ENCODE results near the gene CFAP73.

CFAP73 gene

DNA sequence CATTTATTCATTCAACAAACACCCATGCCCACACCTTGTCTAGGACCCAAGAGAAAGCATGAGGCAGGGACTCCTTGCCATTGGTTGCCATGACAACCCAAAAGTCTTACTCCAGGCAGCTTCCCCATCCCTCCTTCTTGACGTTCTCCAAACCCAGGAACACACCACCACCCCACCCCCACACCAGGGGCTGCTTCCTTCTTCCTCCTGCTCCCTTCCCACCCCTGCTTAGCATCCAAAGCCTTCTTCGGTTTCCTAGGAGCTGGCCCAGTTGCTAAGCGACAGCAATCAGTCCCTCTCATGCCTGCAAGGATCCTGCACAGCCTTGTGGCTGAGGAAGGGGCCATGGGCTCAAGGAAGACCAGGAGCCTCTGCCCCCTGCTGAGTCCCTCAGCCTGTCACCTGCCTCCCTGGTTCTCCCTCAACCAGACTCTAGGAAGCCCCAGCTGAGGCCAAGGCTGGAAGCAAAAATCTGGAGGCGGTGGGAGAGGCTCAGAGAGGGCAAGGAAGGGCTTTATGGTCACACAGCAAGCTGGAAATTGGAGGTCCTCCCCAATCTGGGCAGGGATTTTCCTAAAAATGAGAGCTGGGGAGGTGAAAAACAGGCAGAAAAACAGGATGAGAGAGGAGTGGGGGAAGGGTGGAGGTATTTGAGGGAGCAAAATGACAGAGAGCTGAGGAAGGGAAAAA lies 29.4 kb upstream of the CFAP73 start:
- DNase-seq (ENCODE audit: low spot score) (no peak), FAIRE-seq (no peak)

DNA sequence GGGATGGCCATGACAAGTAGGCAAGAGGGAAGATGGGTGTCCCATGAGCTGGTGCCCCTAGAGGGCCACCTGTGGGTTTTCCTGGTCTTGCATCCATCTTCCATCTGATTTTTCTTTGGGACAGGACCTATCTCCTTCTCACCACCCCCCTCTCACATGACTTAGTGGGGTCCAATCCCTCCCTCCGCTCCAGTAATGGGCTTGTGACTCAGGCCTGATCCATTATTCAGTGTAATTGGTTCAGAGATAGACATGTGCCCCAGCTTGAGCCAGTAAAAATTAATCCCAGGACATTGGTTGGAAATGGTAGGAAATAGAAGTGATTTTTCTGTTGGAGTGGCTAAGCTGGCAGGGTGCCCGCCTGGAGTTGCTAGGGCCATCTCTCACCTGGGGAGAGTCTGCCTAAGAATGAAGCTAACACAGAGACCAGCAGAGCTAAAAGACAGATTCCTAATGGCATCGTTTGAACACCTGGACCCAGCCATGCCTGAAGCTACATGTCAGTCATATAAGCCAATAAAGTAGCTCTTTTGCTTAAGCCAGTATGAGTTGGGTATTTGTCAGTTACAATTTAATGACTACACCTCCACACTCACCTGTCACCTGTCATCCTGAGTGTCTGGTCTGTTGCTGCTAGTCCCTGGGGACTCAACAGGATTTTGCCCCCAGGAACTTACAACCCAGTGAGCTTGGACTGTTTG lies 28.7 kb upstream of the CFAP73 start:
- DNase-seq (ENCODE audit: low spot score) (no peak), FAIRE-seq (no peak)

DNA sequence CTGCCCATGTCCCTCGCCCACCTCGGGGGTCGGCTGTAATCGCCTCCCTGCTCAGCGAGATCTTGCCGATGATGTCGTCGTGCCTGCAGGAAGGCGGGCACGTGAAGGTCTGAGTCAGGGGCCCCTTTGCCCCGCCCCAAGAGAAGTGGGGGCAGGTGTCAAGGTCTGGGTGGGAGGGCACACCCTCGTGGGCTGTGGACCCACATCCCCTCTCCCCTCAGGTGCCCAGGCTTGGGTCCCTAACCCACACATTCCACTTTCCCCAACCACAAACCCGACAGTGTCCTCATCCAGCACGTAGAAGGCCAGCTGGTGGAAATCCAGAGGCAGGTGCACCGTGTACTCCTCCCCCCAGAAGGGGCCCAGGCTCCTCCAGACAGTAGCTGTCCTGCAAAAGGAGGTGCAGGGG lies 21.7 kb upstream of the CFAP73 start:
- FAIRE-seq (no peak), DNase-seq (ENCODE audit: low spot score) (no peak)

DNA sequence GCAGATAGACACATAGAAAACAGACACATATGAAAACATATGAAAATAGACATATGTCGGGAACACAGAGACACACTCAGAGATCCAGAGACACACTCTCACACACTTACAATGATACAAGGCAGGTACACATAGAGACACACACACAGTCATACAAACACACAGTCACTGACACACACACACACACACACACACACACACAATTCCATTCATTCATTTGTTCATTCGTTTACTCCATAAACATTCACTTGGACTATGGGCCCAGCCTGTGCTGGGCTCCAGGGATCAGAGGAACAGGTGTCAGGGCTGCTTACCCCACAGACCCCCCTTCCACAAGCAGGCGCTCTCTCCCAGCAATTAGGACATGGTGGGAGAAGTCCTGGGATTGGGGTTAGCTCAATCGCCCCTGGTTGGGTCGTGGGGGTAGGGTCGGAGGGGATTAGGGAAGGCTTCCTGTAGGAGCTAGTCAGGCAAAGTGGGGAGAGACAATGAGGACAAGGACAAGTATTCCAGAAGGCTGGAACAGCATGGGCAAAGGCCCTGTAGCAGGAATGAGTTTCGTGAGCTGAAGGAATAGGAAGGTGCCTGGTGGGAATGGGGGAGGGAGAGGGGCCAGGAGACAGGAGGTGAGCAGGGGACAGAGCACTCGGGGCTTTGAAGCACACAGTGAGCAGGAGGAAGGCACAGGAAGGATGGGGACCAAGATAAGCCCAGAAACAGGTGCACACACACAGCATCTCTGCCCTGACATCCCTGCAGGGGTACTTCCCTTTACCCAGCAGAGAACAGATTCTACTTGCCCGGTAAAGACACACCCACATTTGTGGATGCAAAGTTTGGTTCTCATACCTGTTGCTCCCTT lies 20.5 kb upstream of the CFAP73 start:
- FAIRE-seq, result no peak
- DNase-seq (ENCODE audit: low spot score), result no peak

DNA sequence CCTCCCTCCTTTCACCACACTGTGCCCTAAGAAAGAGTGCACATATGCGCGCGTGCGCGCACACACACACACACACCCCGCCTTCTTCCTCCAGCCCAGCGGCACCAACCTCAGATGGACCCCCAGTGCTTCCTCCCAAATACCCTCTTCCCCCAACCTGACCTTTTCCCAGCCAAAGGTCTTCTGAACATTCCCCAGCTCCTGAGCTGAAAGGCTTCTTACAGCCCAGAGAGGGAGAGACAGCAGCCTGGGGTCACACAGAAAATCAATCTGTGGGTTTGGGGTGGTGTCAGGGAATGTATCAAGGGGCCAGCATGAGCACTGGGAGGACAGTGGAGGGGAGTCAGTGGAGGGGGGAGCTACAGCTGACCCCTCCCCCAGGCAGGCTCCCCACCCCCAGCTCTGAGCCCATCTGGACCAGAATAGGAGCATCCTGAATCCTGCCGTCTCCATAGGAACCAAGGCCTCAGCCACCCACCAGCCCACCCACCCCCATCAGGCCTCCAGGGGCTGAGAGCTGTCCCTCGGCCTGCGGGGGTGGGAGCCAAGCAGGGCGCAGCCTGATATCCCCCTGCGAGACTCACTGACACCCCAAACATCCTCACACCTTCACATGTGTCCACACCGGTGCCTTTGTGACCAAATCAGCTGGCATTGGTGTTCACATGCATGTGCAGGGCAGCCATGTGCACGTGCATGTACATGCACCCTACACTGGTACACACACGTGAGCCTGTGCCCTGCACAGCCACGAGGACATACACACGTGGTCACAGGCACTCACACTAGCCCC lies 19.7 kb upstream of the CFAP73 start:
- FAIRE-seq (no peak), DNase-seq (ENCODE audit: low spot score) (no peak)

DNA sequence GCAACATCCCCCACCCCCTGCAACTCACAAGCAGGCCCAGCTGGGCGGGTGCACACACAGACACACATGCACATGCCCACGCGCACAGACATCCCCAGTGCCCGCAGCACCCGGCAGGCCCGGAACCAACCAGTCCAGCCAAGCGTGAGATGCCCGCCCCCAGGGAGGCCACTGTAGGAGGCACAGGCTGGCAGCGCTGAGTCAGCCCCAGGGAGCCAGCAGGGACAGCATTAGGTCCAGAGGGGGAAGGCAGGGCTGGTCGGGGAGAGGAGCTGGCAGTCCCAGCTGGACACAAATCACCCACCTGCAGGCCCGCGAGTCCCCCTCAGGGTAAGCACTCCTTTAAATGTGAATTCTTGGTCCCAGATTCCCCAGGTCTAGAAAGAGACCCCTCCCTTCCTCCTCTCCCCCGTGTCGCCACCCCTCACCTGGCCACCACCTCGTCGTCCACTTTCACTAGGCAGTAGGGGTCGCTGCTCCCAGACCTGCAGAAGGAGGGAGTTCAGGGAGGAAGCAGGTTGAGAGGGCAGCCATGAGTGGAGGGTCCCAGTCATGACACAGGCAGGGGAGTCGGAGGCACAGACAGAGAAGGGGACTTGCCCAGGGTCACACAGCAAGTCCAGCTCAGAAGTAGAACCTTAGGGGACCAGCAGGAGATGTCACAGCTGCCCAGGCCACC lies 18.9 kb upstream of the CFAP73 start:
- FAIRE-seq, result peak; percentile 67

DNA sequence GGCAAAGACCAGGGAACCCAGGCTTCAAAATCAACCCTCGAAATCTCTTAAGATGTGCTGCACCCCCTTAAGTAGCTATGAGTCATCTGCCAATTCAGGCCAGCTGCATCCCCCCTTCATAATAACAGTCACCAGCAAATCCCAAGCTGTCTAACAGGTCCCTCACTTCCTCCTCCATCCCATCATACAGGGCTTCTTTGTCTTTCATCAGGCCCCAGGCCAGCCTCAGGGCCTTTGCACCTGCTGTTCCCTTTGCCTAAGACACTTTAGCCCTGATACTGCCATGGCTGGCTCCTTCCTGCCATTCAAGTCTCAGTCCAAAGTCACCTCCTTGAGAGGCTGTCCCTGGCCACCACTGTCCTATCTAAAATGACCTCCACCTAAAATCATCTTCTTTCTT lies 18.0 kb upstream of the CFAP73 start:
- DNase-seq (ENCODE audit: low spot score) (no peak), FAIRE-seq (no peak)

More for the DNA sequence above, 18.9 kb upstream of the CFAP73 start:
- DNase-seq (ENCODE audit: low spot score), result peak; percentile 77

DNA sequence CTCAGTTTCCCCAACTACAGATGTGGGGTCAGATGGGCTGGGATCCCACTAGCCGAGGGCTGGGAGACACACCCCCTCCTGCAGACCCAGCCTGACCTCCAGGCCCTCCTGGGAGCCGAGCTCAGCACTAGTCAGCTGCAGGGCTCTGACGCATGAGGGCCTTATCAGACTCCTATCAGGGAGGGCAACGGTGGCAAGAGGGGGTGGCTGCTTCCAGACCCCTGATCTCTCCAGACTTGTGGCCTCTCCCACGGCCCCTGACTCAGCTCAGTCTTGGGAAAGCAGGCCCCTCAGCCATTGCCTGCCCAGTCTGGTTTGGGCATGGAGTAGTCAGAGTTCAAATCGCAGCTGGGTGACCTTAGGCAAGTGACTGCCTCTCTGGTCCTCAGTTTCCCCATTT lies 16.5 kb upstream of the CFAP73 start:
- no peak for FAIRE-seq

DNA sequence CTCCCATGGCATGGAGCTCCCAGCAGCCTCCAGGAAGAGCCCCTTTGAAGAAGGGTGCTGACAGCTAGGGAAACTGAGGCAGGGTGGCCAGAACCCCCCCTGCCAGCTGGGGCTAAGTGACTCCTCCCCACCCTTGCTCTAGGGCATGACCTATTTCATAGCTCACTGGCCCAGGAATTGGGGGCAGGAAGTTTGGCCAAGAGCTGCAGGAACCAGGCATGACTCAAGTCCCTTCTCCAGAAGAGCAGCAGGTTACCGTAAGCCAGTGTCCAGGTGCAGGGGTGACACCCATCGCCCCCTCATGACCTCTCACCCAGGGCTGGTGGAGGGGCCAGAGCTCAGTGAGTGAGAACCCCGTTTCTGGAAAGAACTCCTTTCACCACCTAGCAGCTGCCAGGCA lies 15.9 kb upstream of the CFAP73 start:
- DNase-seq (ENCODE audit: low spot score) (peak; percentile 18), FAIRE-seq (no peak)

More for the DNA sequence above, 16.5 kb upstream of the CFAP73 start:
- peak; percentile 35 for DNase-seq (ENCODE audit: low spot score)

DNA sequence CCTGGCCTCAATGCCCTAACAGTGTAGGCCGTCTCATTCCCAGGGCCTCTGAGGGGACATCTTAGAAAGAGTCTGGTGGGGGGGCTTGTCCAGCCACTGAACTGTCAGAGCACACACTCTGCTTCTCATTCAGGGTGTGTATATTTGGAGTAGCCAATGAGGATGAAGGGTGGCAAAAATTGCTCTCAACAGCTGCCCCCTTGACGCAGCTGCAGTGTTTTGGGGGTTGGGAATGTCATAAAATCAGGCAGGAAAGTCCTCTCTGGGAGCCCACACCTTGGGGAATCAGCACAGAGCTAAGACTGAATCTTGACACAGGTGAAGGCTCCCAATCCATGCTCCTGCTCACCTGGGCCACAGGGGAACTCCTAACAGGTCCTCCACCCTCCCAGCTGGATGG lies 15.5 kb upstream of the CFAP73 start:
- no peak for FAIRE-seq
- no peak for DNase-seq (ENCODE audit: low spot score)

DNA sequence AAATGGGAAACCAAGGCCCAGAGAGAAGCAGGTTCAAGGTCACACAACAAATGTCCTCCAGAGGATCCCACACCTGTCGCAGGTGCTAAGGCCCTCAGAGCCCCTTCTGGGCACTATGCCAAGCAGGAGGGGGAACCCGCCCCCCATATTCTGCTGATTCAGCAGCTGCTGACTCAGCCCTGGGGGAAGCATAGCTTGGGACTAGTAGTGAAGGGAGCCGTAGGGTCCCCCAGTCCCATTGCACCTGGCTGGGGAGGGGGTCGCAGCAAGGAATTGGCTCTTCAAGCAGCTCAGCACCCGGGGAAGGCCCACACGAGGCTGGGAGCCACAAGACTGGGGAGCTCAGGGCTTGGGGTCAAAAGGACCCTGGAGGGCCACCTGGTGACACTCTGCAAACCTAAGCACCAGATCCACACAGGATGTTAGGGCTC lies 15.0 kb upstream of the CFAP73 start:
- FAIRE-seq (no peak), DNase-seq (ENCODE audit: low spot score) (no peak)

DNA sequence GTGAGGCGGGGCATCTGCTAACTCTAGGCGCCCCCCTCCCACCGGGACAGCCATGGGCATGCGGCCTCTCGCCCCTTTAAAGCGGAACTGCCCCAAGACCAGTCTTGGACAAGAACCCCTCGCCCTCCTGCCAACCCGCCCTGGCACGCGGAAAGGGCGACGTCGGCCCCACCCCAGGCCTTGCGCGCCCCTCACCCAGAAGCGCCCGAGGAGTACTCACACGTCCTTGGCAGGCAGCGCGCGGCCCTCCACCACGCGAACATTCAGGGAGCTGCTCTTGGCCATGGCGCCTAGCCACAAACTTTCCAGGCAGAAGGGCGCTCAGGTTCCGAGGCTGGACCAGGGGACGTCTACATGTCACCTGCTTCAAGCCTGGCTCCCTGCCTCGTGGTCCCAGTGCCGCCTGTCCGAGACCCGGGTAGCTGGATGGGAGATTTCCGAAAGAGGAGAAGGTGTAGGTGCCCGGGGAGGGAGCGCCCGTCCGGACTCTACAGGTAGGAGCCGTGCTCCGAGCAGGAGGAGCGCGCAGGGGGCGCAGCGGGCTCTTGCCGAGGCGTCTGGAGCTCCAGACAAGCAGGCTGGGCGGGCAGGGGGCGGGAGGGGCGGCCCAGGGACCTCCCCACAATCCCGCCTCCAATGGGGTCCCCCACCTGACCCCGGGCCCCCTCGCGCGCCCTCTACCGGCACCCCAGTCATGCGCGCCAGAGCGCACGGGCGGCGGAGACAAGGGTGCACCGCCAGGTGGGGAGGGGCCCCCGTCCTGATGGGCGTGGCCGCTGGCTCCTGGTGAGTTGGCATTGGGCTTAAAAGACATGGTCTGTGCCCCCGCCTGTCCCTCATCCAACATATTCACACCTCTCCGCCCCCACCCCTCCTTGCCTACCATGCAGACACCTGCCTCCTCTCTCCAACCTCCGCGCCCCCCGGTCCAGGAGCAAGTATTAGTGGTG lies 14.1 kb upstream of the CFAP73 start, which contains the start of gene RASAL1:
RASAL1 (minus strand) TSS at position 584 of the 950 bp plus-strand sequence; CDS start at position 285, 299 bp downstream.
- DNase-seq (ENCODE audit: low spot score), result no peak
- no peak for FAIRE-seq

DNA sequence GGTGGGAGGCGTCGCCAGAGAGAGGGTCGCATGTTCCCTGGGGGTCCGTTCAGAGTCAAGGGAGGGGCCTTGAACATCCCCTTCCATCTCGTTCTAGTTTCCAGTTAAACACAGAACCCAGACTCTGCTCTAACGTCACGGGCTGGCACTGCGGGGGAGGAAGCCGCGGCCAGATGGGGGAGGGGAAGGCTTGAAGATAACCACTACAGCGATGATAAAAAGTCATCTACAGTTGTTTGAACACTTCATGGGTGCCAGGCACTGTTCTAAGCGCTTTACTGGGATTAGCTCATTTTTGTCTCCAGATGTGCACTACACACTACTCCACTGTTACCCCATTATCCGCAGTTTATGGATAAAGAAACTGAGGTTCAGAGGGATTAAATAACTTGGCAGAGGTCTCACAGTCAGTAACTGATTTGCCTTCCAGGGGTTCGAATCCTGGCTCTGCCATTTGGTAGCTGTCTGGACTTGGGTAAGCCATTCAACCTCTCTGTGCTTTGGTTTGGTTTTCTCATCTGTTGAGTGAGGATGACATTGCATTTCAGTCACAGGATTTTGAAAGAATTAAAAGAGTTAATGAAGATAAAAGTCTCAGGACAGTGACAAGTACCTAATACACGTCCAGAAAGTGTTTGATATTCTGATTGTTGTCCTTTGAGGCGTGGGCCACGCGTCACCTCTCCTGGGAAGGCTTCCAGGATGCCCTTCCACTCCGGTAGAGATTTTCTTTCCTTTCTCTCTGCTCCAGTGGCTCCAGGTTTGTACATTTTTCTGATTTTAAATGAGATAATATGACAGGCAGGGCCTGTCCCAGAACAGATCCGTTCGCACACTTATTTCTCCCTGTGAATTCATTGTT lies 13.2 kb upstream of the CFAP73 start:
- FAIRE-seq (no peak), DNase-seq (ENCODE audit: low spot score) (peak; percentile 17)

DNA sequence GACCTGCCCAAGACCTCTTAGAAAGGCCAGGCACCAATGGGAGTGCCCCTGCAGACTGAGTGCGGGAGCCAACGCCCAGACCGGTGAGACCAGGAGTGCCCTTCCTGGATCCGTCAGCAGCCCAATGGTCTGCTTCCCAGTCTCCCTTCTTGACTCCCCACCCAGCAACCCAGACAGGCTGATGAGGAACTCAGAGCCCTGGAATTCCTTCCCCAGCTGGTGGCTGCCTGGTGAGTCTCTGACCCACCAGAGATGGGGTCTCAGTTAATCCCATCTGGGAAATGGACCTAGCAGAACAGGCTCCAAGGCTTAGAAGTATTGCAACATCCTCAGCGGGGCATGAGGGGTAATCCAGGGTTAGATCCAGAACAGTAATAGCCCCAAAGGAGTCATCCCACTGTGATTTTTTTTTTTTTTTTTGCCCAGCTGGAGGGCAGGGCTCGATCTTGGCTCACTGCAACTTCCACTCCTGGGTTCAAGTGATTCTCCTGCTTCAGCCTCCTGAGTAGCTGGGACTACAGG lies 12.5 kb upstream of the CFAP73 start:
- FAIRE-seq, result no peak
- no peak for DNase-seq (ENCODE audit: low spot score)

DNA sequence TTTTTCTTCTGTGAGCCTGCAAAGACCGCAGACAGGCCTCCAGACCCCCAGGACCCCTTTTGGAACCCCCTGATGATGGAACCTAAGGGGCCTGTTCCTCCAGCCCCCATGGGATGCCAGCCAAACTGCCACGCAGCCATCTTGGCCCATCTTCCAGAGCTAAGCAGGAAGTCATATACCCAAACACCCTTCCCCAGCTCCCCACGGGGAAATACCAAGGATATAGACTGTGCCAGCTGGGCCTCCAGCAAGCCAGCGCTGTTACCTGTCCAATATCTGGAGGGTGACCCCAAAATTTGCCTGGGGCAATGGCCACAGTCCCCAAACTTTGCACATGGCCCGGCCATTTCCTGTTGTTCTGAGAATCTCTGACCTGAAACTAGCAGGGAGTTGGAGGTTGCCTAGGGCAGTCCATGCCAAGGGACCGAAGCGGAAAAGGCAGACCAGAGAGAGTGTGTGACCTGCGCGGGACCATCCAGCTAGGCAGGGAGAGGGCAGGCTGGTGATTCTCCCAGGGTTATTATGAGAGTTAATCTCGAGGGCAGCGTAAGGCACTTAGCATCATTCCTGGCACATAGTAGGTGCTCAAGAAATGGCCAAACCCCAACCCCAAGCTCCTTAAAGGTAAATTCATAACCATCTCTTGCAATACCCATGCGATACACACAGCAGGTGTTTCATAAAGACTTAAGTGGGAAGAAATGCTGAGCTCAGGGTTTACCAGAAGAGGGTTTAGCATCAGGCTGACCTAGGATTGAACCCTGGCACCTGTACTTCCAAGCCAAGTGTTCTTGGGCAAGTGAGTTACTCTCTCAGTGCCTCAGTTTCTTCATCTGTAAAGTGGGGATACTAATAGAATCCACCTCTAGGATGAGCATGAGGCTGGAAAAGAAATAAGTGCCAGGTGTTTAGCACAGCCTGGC lies 11.4 kb upstream of the CFAP73 start:
- no peak for DNase-seq (ENCODE audit: low spot score)
- no peak for FAIRE-seq

DNA sequence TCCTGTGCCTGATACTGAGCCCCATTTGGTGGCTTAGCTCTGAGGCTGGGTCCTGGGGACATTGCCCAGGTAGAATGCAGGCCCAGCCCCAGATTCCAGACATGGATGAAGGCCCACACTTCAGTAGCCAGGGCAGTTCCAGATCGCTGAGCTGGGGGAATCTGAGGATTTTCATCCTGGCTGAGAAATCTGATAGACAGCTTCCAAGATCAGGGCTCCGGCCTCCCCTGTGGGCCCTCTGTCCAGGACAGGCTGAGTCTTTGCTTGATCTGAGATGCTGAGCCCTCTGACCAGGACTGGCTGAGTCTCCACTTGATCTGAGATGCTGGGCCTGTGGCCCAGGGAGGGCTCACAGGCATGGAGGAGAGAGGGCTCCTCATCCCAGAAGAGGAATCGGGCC lies 10.7 kb upstream of the CFAP73 start:
- FAIRE-seq, result peak; percentile 85

DNA sequence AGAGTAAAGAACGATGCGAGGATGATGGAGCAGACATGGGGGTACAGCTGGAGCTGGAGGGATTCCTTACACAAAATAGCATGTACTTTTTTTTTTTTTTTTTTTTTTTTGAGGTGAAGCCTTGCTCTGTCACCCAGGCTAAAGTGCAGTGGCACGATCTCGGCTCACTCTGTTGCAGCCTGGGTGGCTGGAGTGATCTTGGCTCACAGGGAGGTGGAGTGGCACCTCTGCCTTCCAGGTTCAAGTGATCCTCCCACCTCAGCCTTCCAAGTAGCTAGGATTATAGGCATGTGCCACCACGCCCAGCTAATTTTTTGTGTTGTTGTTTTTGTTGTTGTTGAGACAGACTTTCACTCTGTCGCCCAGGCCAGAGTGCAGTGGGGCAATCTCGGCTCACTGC lies 8.8 kb upstream of the CFAP73 start:
- no peak for FAIRE-seq

More for the DNA sequence above, 10.7 kb upstream of the CFAP73 start:
- peak; percentile 70 for DNase-seq (ENCODE audit: low spot score)

More for the DNA sequence above, 8.8 kb upstream of the CFAP73 start:
- DNase-seq (ENCODE audit: low spot score), result no peak

All from RCC 7860 (cell line).